Measurements from ENCODE around the gene HSPB3.

Gene HSPB3

DNA sequence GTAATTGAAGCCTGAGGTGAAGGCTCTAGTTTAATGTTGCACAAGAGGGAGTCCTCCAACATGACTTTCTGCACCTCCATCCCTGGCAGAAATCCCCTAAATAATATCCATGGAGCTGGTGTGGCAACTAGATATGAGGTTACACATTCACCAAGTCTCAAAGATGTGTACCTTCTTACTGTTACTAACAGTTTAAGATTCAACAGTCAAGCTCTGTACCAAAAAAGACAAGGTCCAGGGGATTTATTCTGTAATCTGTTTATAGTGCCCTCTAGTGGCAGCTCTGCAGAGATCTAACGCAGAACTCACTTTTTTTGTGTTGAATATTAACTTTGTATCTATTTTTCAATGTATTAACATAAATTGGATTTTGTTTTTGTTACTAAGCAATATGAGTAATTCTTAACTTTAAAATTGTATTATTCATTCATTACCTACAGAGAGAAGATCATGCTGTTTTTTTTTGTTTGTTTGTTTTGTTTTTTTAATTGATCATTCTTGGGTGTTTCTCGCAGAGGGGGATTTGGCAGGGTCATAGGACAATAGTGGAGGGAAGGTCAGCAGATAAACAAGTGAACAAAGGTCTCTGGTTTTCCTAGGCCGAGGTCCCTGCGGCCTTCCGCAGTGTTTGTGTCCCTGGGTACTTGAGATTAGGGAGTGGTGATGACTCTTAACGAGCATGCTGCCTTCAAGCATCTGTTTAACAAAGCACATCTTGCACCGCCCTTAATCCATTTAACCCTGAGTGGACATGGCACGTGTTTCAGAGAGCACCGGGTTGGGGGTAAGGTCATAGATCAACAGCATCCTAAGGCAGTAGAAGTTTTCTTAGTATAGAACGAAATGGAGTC, 35.7 kb upstream of the HSPB3 start:
- TF ChIP-seq RAD21 (IDR thresholded peaks at IDR 0.05; ENCODE audit: low read depth): peak; percentile 66

DNA sequence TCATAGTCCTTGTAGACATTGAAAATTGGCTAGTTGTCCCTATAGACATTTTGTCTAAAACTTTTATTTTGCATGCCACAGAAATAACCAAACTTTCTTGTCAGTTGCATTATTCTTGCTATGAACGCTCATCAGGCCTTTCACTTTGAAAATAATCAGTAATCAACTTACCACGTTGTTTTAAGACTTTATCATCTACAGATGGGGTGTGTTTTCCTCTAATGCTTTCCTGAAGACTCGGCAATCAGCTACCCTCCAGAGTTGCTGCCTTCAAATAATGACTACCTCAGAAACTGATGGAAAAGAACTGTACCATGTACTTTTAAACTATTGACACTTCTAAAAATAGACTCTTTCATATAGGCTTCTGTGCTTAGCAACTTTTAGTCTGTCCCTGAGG, 33.5 kb upstream of the HSPB3 start:
- TF ChIP-seq FOXM1 (IDR thresholded peaks at IDR 0.05; ENCODE audit: borderline replicate concordance, low read depth) (no peak), TAF1 (IDR thresholded peaks at IDR 0.05; ENCODE audit: low read depth) (no peak), EGR1 (IDR thresholded peaks at IDR 0.05) (no peak), EP300 (IDR thresholded peaks at IDR 0.05; ENCODE audit: borderline replicate concordance) (no peak), CEBPB (IDR thresholded peaks at IDR 0.05) (no peak), NFIC (IDR thresholded peaks at IDR 0.05) (no peak), TCF12 (IDR thresholded peaks at IDR 0.05; ENCODE audit: low read depth) (no peak), CREB1 (IDR thresholded peaks at IDR 0.05; ENCODE audit: low read depth) (no peak), TEAD4 (IDR thresholded peaks at IDR 0.05) (no peak), RAD21 (IDR thresholded peaks at IDR 0.05; ENCODE audit: low read depth) (no peak), ZBTB7A (IDR thresholded peaks at IDR 0.05; ENCODE audit: low read depth) (no peak)
- TF ChIP-seq, protein P1, sequence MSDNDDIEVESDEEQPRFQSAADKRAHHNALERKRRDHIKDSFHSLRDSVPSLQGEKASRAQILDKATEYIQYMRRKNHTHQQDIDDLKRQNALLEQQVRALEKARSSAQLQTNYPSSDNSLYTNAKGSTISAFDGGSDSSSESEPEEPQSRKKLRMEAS (IDR thresholded peaks at IDR 0.05): no peak
- TF ChIP-seq, protein P2, sequence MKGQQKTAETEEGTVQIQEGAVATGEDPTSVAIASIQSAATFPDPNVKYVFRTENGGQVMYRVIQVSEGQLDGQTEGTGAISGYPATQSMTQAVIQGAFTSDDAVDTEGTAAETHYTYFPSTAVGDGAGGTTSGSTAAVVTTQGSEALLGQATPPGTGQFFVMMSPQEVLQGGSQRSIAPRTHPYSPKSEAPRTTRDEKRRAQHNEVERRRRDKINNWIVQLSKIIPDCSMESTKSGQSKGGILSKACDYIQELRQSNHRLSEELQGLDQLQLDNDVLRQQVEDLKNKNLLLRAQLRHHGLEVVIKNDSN (IDR thresholded peaks at IDR 0.05): no peak

DNA sequence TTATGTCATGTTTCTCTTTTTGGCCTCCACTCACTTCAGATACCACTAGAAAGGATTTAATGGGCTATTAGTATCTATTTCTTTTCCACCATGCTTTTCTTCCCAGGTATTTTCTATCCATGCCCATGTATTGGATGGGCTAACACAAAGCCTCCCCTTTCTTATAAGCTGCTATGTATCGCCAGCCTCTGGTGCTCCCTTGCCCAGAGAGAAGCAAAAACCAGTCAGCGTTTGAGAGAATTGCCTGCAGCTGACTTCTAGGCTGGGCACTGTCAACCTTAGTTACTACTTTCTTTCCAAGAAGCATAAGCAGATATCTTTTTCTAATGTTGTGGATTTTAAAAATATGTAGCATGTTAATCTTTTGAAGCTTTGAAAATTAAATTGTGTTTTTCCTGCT, 30.2 kb upstream of the HSPB3 start:
- no peak for TF ChIP-seq TEAD4 (IDR thresholded peaks at IDR 0.05)
- no peak for TF ChIP-seq NFIC (IDR thresholded peaks at IDR 0.05)
- TF ChIP-seq, protein P1 (IDR thresholded peaks at IDR 0.05): no peak
- no peak for TF ChIP-seq FOXM1 (IDR thresholded peaks at IDR 0.05; ENCODE audit: borderline replicate concordance, low read depth)

DNA sequence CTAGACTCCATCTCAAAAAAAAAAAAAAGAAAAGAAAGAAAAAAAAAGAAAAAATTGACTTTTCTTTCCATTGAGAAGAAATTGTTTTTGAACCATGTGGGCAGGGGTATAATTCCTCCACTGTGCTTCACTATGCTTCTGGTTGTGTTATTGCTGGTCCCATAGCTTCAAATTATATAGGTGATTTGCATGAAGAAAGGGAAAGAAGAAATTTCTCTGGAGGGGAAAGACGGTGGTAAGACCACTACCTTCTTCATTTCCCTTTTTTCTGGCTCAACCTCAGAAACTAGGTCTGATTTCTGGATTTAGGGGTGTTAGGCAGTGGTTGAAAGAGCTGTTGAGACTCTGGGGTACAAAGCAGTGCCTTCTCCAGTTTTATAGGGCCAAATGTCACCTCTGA, 29.3 kb upstream of the HSPB3 start:
- TF ChIP-seq FOXM1 (IDR thresholded peaks at IDR 0.05; ENCODE audit: borderline replicate concordance, low read depth): no peak
- no peak for TF ChIP-seq EP300 (IDR thresholded peaks at IDR 0.05; ENCODE audit: borderline replicate concordance)
- TF ChIP-seq, protein P2 (IDR thresholded peaks at IDR 0.05): no peak
- no peak for TF ChIP-seq TAF1 (IDR thresholded peaks at IDR 0.05; ENCODE audit: low read depth)
- TF ChIP-seq EGR1 (IDR thresholded peaks at IDR 0.05): no peak
- no peak for TF ChIP-seq CEBPB (IDR thresholded peaks at IDR 0.05)
- no peak for TF ChIP-seq TEAD4 (IDR thresholded peaks at IDR 0.05)
- TF ChIP-seq, protein P1 (IDR thresholded peaks at IDR 0.05): no peak
- TF ChIP-seq, protein P3, sequence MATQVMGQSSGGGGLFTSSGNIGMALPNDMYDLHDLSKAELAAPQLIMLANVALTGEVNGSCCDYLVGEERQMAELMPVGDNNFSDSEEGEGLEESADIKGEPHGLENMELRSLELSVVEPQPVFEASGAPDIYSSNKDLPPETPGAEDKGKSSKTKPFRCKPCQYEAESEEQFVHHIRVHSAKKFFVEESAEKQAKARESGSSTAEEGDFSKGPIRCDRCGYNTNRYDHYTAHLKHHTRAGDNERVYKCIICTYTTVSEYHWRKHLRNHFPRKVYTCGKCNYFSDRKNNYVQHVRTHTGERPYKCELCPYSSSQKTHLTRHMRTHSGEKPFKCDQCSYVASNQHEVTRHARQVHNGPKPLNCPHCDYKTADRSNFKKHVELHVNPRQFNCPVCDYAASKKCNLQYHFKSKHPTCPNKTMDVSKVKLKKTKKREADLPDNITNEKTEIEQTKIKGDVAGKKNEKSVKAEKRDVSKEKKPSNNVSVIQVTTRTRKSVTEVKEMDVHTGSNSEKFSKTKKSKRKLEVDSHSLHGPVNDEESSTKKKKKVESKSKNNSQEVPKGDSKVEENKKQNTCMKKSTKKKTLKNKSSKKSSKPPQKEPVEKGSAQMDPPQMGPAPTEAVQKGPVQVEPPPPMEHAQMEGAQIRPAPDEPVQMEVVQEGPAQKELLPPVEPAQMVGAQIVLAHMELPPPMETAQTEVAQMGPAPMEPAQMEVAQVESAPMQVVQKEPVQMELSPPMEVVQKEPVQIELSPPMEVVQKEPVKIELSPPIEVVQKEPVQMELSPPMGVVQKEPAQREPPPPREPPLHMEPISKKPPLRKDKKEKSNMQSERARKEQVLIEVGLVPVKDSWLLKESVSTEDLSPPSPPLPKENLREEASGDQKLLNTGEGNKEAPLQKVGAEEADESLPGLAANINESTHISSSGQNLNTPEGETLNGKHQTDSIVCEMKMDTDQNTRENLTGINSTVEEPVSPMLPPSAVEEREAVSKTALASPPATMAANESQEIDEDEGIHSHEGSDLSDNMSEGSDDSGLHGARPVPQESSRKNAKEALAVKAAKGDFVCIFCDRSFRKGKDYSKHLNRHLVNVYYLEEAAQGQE (IDR thresholded peaks at IDR 0.05; ENCODE audit: low read depth): no peak
- TF ChIP-seq ZBTB7A (IDR thresholded peaks at IDR 0.05; ENCODE audit: low read depth): no peak
- no peak for TF ChIP-seq CREB1 (IDR thresholded peaks at IDR 0.05; ENCODE audit: low read depth)
- TF ChIP-seq YY1 (IDR thresholded peaks at IDR 0.05; ENCODE audit: low read depth): no peak
- no peak for TF ChIP-seq NFIC (IDR thresholded peaks at IDR 0.05)
- no peak for TF ChIP-seq RAD21 (IDR thresholded peaks at IDR 0.05; ENCODE audit: low read depth)
- TF ChIP-seq TCF12 (IDR thresholded peaks at IDR 0.05; ENCODE audit: low read depth): no peak

DNA sequence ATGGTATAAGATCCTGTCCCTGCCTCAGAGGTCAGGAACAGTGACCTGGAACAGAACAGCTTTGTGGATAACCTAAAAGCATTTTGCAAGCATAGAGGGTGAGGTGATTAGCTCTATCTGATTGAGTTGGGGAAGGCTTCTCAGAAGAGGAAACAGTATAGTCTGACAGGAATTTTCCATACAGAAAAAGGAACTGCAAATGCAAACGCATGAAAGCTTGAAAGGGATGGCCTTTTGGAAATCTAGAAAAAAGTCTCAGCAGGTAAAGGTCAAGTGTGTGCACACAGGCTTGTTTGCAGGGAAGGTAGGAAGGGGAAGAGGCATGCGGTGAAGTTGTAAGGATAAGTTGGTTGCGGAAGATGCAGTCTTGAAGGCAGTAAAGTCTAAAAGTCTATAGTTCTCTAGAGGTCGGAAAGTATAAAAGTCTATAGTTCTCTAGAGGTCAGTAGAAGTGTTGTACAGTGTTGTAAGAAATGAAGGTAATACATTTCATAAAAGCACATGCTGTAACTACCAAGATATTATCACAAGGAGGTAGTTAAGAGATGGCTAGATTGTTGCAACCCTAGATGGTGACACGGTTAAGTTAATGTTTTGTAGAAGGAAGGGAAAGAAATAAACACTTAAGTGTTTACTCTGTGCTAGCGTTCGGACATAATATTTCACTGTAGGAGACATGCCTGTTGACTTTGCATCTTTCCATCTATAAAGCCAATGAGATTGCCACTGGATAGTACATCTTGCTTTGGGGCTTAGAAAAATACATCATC, 16.7 kb upstream of the HSPB3 start:
- TF ChIP-seq CEBPB (IDR thresholded peaks at IDR 0.05) (no peak), CREB1 (IDR thresholded peaks at IDR 0.05; ENCODE audit: low read depth) (no peak), FOXM1 (IDR thresholded peaks at IDR 0.05; ENCODE audit: borderline replicate concordance, low read depth) (no peak), EP300 (IDR thresholded peaks at IDR 0.05; ENCODE audit: borderline replicate concordance) (no peak), RAD21 (IDR thresholded peaks at IDR 0.05; ENCODE audit: low read depth) (no peak), YY1 (IDR thresholded peaks at IDR 0.05; ENCODE audit: low read depth) (no peak), TAF1 (IDR thresholded peaks at IDR 0.05; ENCODE audit: low read depth) (no peak), EGR1 (IDR thresholded peaks at IDR 0.05) (no peak), TCF12 (IDR thresholded peaks at IDR 0.05; ENCODE audit: low read depth) (no peak), NFIC (IDR thresholded peaks at IDR 0.05) (no peak), ZBTB7A (IDR thresholded peaks at IDR 0.05; ENCODE audit: low read depth) (no peak), TEAD4 (IDR thresholded peaks at IDR 0.05) (no peak)
- TF ChIP-seq, protein P3 (IDR thresholded peaks at IDR 0.05; ENCODE audit: low read depth): no peak
- TF ChIP-seq, protein P2 (IDR thresholded peaks at IDR 0.05): no peak
- TF ChIP-seq, protein P1 (IDR thresholded peaks at IDR 0.05): no peak

All from Ishikawa (cell line).